Activated CD8-positive, alpha-beta T cell treated with anti-CD3 and anti-CD28 coated beads, Interleukin-2, amount 10 ng/mL, durations not matched to agents 7 days and 5 days (primary cell): ENCODE data around the gene HES2. TPM values are rescaled to one million over a fixed set of nuclear protein-coding genes. Genes with fewer than 3 reads are reported as not detected.
"Not testable (repeated sequence)": the region's sequence is repeated elsewhere in the genome, so short reads cannot be mapped to it uniquely, and the experiment has no call there.

Source experiments
- ATAC-seq: fragments of 150-1000 bp; cut with Tn5 transposase; one replicate; pipeline ENCODE4 v1.10.0; 2021; ENCODE audit warnings: moderate library complexity
- CTCF ChIA-PET: fragments of 350-600 bp; sonication (Branson Sonifier 250); formaldehyde crosslinking; loops from one replicate; lab custom pipeline; 2021; ENCODE audit warnings: antibody characterized with exemption; lab: Charles Lee
- POLR2A ChIA-PET: fragments of 350-600 bp; sonication (Branson Sonifier 250); formaldehyde crosslinking; loops from one replicate; lab custom pipeline; 2021; ENCODE audit warnings: antibody characterized with exemption; lab: Charles Lee
- DNase-seq: peaks from one replicate; pipeline ENCODE4 v3.0.0-alpha.2; 2020
- H3K27ac Mint-ChIP-seq: one replicate; pipeline ENCODE4 v1.8.0; 2021; ENCODE audit warnings: mild to moderate bottlenecking, mixed read lengths
- H3K27me3 Mint-ChIP-seq: one replicate; pipeline ENCODE4 v1.8.0; 2021; ENCODE audit warnings: low read depth, mixed read lengths
- H3K36me3 Mint-ChIP-seq: one replicate; pipeline ENCODE4 v1.8.0; 2021; ENCODE audit warnings: low read depth, mixed read lengths
- H3K4me1 Mint-ChIP-seq: one replicate; pipeline ENCODE4 v1.8.0; 2021; ENCODE audit warnings: low read depth, mixed read lengths
- H3K4me3 Mint-ChIP-seq: one replicate; pipeline ENCODE4 v1.8.0; 2021; ENCODE audit warnings: mild to moderate bottlenecking, mixed read lengths
- H3K9me3 Mint-ChIP-seq: one replicate; pipeline ENCODE4 v1.8.0; 2022; ENCODE audit warnings: mixed read lengths; ENCODE audit not compliant: insufficient read depth
- total RNA-seq, 2 experiments: library from RNA; stranded (reverse); gene quantifications; one replicate each; pipeline ENCODE4 v1.2.3, GENCODE V29; 2021

The HES2 gene
- total RNA-seq, 2 experiments from 2014 or later, result 0.05 to 0.45 TPM

DNA sequence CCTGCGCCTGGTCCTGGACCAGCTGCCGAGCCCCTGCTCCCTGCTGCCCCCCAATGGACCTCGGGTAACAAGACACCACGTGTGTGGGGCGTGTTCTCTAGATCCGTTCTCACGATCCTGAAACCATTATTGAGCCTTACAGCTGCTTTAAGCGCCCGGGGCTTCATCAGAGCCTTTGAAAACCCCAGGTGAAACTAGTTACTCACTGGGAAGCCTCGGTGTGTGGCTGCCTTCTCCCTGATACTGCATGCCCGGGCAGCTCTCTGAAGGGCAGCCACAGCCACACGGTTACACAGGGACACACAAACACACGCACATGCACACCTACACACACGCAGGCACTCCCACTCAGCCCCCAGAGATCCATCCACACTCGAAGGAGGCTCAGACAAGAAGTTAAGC is 5.3 kb downstream of the HES2 start:
- Mint-ChIP-seq H3K4me3 (no peak overlapping the region), H3K4me1 (peaks cover 15% of the 10 kb centered on the region), H3K9me3 (no peaks in the 10 kb centered on the region), H3K27ac (no peak overlapping the region), H3K27me3 (peaks cover 59% of the 10 kb centered on the region), H3K36me3 (no peaks in the 10 kb centered on the region)
- CTCF ChIA-PET, result interaction anchor here (0.8 to 4.7 kb wide), 16 partner anchors 9 to 169 kb away, joined by 3 to 21 read pairs (median 4); no protein-coding TSS in a partner anchor
- DNase-seq (peak; percentile 66), ATAC-seq (peak; percentile 85)
- POLR2A ChIA-PET, result no interaction called here

DNA sequence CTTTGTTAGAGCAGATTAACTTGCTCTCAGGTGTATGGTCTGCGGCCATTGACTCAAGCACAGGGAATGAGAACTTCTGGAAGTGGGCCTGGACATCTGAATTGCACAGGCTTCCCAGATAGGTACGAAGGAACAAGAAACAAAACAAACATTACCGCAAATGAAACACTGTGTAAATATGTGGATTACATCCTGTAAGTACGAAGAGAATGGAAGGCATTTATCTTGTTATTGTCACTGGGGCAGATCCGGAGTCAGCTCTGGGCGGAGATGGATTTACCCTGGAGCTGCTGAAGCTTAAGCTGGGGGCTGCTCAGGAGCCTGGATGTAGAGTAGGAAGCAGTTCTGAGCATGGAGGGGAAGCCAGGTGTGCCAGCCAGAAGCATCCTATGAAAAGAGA is 6.8 kb downstream of the HES2 start:
- DNase-seq, result no peak
- ChIA-PET CTCF (interaction anchor here (1.2 to 4.7 kb wide), 7 partner anchors 8 to 167 kb away, joined by 4 to 21 read pairs (median 8); no protein-coding TSS in a partner anchor), POLR2A (no interaction called here)
- no peaks in the 10 kb centered on the region for H3K9me3 Mint-ChIP-seq
- no peak overlapping the region for H3K27ac Mint-ChIP-seq
- H3K4me1 Mint-ChIP-seq, result peaks cover 15% of the 10 kb centered on the region
- no peak for ATAC-seq
- H3K27me3 Mint-ChIP-seq, result peaks cover 55% of the 10 kb centered on the region
- no peaks in the 10 kb centered on the region for H3K36me3 Mint-ChIP-seq
- H3K4me3 Mint-ChIP-seq, result no peak overlapping the region

GRCh38 chr1:6410248-6410893 is 9.3 kb downstream of the HES2 start:
- CTCF ChIA-PET, result interaction anchor here (0.6 to 4.7 kb wide), 3 partner anchors 13 to 165 kb away, joined by 3 to 21 read pairs (median 11); no protein-coding TSS in a partner anchor
- DNase-seq (no peak), ATAC-seq (no peak)
- Mint-ChIP-seq H3K4me3 (no peak overlapping the region), H3K4me1 (peaks cover 12% of the 10 kb centered on the region), H3K9me3 (no peaks in the 10 kb centered on the region), H3K27ac (no peak overlapping the region), H3K36me3 (no peaks in the 10 kb centered on the region), H3K27me3 (peaks cover 35% of the 10 kb centered on the region)
- POLR2A ChIA-PET, result no interaction called here

- no peak for ATAC-seq
- no peak overlapping the region for H3K4me3 Mint-ChIP-seq
- no peak overlapping the region for H3K27ac Mint-ChIP-seq
- no peak for DNase-seq
- peaks cover 32% of the 10 kb centered on the region for H3K27me3 Mint-ChIP-seq
- CTCF ChIA-PET, result interaction anchor here (1.3 to 3.6 kb wide), 2 partner anchors 61 to 164 kb away, joined by 3 to 11 read pairs; no protein-coding TSS in a partner anchor
- peaks cover 9% of the 10 kb centered on the region for H3K4me1 Mint-ChIP-seq
- no peaks in the 10 kb centered on the region for H3K36me3 Mint-ChIP-seq
- H3K9me3 Mint-ChIP-seq, result no peaks in the 10 kb centered on the region
- POLR2A ChIA-PET, result no interaction called here
Measured at GRCh38 chr1:6409733-6410132, 10.0 kb downstream of the HES2 start.

- ATAC-seq, result no peak
Measured at GRCh38 chr1:6409053-6409452, 10.7 kb downstream of the HES2 start.

DNA sequence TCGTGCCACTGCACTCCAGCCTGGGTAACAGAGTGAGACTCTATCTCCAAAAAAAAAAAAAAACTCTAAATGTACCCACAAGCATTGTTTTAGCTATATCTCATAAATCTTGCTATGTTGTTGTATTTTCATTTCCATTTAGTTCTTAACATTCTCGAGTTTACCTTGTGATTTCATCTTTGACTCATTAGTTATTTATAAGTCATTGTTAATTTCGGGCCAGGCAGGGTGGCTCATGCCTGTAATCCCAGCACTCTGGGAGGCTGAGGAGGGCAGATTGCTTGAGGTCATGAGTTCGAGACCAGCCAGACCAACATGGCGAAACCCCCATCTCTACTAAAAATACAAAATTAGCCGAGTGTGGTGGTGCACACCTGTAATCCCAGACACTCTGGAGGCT is 11.7 kb downstream of the HES2 start:
- no peaks in the 10 kb centered on the region for H3K9me3 Mint-ChIP-seq
- ChIA-PET POLR2A (no interaction called here), CTCF (interaction anchor here (1.4 to 2.6 kb wide), 2 partner anchors 15 to 60 kb away, joined by 3 to 16 read pairs; no protein-coding TSS in a partner anchor)
- peaks cover 6% of the 10 kb centered on the region for H3K4me1 Mint-ChIP-seq
- peaks cover 22% of the 10 kb centered on the region for H3K27me3 Mint-ChIP-seq
- ATAC-seq, result no peak
- no peak overlapping the region for H3K27ac Mint-ChIP-seq
- H3K4me3 Mint-ChIP-seq, result no peak overlapping the region
- no peak for DNase-seq
- no peaks in the 10 kb centered on the region for H3K36me3 Mint-ChIP-seq

More at GRCh38 chr1:6409053-6409452, 10.7 kb downstream of the HES2 start:
- H3K4me1 Mint-ChIP-seq, result peaks cover 5% of the 10 kb centered on the region
- CTCF ChIA-PET, result interaction anchor here (1.3 to 3.6 kb wide), 2 partner anchors 60 to 163 kb away, joined by 3 to 11 read pairs; no protein-coding TSS in a partner anchor
- H3K27ac Mint-ChIP-seq, result no peak overlapping the region
- POLR2A ChIA-PET, result no interaction called here
- no peaks in the 10 kb centered on the region for H3K36me3 Mint-ChIP-seq
- H3K27me3 Mint-ChIP-seq, result peaks cover 25% of the 10 kb centered on the region
- DNase-seq, result no peak
- no peaks in the 10 kb centered on the region for H3K9me3 Mint-ChIP-seq
- H3K4me3 Mint-ChIP-seq, result no peak overlapping the region

- Mint-ChIP-seq H3K4me3 (no peak overlapping the region), H3K4me1 (peaks cover 12% of the 10 kb centered on the region), H3K36me3 (no peaks in the 10 kb centered on the region), H3K27me3 (peaks cover 5% of the 10 kb centered on the region), H3K27ac (no peak overlapping the region), H3K9me3 (no peaks in the 10 kb centered on the region)
- ATAC-seq (no peak), DNase-seq (no peak)
- CTCF ChIA-PET, result interaction anchor here (0.8 to 3.9 kb wide), 9 partner anchors 9 to 53 kb away, joined by 3 to 47 read pairs (median 5); partner anchors contain the start of gene ACOT7
- POLR2A ChIA-PET, result no interaction called here
Measured at GRCh38 chr1:6401673-6402072, 18.0 kb downstream of the HES2 start.

GRCh38 chr1:6399294-6399693 is 20.4 kb downstream of the HES2 start:
- DNase-seq (no peak), ATAC-seq (no peak)
- ChIA-PET POLR2A (no interaction called here), CTCF (interaction anchor here (1.0 to 9.4 kb wide), 5 partner anchors 21 to 153 kb away, joined by 3 to 100 read pairs (median 5); no protein-coding TSS in a partner anchor)
- Mint-ChIP-seq H3K4me1 (peaks cover 21% of the 10 kb centered on the region), H3K9me3 (no peaks in the 10 kb centered on the region), H3K27ac (no peak overlapping the region), H3K4me3 (no peak overlapping the region), H3K36me3 (peaks cover 2% of the 10 kb centered on the region), H3K27me3 (peaks cover 3% of the 10 kb centered on the region)

DNA sequence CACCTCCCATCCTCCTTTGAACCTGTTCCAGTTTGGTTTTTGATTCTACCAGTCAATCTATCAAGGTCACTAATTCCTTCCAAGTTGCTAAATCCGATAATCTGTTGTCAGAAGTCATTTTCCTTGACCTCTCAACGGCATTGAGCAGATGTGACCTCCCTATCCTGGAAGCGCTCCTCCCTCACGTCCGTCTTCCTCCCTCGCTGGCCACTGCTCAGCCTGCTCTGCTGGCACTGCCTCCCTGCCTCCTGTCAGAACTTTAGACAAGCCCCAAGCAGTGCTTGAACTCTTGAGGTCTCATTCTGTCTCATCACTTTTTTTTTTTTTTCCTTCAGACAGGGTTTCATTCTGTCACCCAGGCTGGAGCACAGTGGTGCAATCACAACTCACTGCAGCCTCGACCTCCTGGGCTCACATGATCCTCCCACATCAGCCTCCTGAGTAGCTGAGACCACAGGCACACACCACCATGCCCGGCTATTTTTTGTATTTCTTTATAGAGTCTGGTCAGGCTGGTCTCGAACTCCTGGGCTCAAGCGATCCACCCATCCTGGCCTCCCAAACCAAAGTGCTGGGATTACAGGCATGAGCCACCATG is 21.8 kb downstream of the HES2 start:
- H3K9me3 Mint-ChIP-seq, result no peaks in the 10 kb centered on the region
- ChIA-PET POLR2A (no interaction called here), CTCF (interaction anchor here (1.0 to 9.4 kb wide), 4 partner anchors 25 to 151 kb away, joined by 3 to 100 read pairs (median 10); no protein-coding TSS in a partner anchor)
- H3K36me3 Mint-ChIP-seq, result peaks cover 2% of the 10 kb centered on the region
- H3K27me3 Mint-ChIP-seq, result peaks cover 3% of the 10 kb centered on the region
- H3K27ac Mint-ChIP-seq, result no peak overlapping the region
- no peak overlapping the region for H3K4me3 Mint-ChIP-seq
- ATAC-seq (no peak), DNase-seq (no peak)
- peaks cover 23% of the 10 kb centered on the region for H3K4me1 Mint-ChIP-seq

DNA sequence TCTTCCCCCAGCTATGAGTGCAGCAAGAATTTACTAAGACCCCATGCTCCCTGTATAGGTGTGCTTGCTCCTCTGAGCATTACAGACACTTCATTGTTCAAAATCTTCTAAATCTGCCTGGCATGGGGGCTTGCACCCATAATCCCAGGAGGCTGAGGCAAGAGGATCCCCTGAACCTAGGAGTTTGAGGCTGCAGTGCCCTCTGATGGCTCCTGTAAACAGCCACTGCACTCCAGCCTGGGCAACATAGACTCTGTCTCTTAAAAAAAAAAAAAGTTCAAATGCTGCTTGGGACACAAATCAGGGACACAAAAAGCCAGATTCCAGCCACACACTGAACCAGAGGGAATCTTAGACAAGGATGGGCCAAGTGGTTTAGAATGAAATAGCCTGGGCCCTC is 22.7 kb downstream of the HES2 start:
- DNase-seq, result no peak
- peaks cover 29% of the 10 kb centered on the region for H3K4me1 Mint-ChIP-seq
- no peak for ATAC-seq
- no peak overlapping the region for H3K4me3 Mint-ChIP-seq
- peaks cover 6% of the 10 kb centered on the region for H3K36me3 Mint-ChIP-seq
- peaks cover 3% of the 10 kb centered on the region for H3K27me3 Mint-ChIP-seq
- no peaks in the 10 kb centered on the region for H3K9me3 Mint-ChIP-seq
- CTCF ChIA-PET, result interaction anchor here (1.0 to 9.4 kb wide), 5 partner anchors 10 to 150 kb away, joined by 3 to 100 read pairs (median 5); no protein-coding TSS in a partner anchor
- POLR2A ChIA-PET, result interaction anchor here (1.0 kb wide), 1 partner anchor 48 kb away, joined by 5 read pairs; no protein-coding TSS in a partner anchor
- H3K27ac Mint-ChIP-seq, result no peak overlapping the region

DNA sequence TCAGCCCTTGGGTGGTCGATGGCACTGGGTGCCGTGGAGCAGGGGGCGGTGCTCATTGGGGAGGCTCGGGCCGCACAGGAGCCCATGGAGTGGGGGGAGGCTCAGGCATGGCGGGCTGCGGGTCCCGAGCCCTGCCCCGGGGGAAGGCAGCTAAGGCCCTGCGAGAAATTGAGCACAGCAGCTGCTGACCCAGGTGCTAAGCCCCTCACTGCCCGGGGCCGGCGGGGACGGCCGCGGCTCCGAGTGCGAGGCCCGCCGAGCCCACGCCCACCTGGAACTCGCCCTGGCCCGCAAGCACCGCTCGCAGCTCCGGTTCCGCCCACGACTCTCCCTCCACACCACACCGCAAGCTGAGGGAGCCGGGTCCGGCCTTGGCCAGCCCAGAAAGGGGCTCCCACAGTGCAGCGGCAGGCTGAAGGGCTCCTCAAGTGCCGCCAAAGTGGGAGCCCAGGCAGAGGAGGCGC is 23.9 kb downstream of the HES2 start:
- ChIA-PET POLR2A (interaction anchor here (0.6 kb wide), 1 partner anchor 204 kb away, joined by 4 read pairs; no protein-coding TSS in a partner anchor), CTCF (interaction anchor here (1.0 to 9.4 kb wide), 6 partner anchors 11 to 149 kb away, joined by 4 to 100 read pairs (median 24); no protein-coding TSS in a partner anchor)
- not testable (repeated sequence) for H3K9me3 Mint-ChIP-seq, H3K27ac Mint-ChIP-seq, DNase-seq, ATAC-seq, H3K4me3 Mint-ChIP-seq, H3K27me3 Mint-ChIP-seq
- Mint-ChIP-seq H3K36me3 (peaks cover 12% of the 10 kb centered on the region), H3K4me1 (peaks cover 37% of the 10 kb centered on the region)
